ENCODE results near the gene SBNO2.

Gene SBNO2

DNA sequence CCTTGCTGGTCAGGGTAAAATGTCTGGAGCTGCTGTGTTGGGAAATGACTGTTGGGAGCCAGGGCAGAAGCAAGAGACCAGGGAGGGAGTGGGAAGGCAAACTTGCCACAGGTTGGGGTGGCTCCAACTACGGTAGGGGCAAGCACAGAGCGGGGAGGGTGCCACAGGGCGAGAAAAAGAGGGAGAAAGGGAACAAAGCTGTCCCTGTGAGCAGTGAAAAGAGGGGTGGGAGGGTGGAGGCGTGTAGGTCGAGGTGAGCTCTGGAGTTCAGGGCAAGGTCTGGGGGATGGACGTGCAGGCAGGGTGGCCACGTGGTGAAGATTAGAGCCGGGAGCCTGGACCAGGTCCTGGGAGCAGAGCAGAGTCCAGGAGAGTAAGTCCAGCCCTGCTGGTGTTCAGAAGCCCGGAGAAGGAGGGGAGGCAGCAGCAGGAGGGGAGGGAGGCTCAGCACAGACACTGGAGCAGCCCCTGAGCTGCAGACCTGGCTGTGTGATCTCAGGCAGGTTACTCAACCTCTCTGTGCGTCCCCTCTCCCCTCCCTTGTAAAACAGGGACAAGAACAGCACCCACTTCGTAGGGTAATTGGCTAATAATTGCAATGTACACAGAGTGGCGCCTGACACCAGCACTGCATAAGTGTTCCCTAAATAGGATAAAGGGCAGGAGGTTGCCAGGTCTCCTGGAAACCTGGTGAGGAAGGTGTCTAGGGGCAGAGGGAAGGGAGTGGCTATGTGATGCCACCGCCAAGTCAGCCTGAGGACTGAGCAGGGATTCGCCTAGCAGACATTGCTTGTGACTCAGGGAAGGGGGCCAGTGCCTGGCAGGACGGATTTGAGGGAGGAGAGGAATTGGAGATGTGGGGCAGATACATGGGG is 75.7 kb downstream of the SBNO2 start:
- no peak for ATAC-seq
- TF ChIP-seq PPARA (CRISPR knock-in tag; IDR thresholded peaks at IDR 0.05; ENCODE audit: borderline replicate concordance) = no peak
- no peak for TF ChIP-seq ARNTL (CRISPR knock-in tag; IDR thresholded peaks at IDR 0.05; ENCODE audit: borderline replicate concordance, low read depth)

DNA sequence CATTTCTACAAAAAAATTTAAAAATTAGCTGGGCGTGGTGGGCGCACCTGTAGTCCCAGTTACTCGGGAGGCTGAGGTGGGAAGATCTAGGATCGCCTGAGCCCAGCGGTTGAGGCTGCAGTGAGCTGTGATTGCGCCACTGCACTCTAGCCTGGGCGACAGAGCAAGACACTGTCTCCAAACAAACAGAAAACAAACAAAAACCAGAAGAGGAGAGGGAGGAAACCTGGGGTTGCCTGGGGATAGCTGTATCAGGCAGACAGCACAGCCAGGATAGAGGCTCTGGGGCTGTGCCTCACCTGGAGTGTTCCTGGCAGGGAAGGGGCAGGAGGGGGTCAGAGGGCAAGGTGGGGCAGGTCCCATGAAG is 76.3 kb downstream of the SBNO2 start:
- TF ChIP-seq TOX (CRISPR knock-in tag; IDR thresholded peaks at IDR 0.05; ENCODE audit: borderline replicate concordance) = no peak
- TF ChIP-seq POU6F1 (CRISPR knock-in tag; IDR thresholded peaks at IDR 0.05; ENCODE audit: borderline replicate concordance, low read depth) = no peak
- ATAC-seq = no peak

- ATAC-seq = peak; percentile 99
- TF ChIP-seq RARB (CRISPR knock-in tag; IDR thresholded peaks at IDR 0.05) (no peak), ZNF8 (CRISPR knock-in tag; IDR thresholded peaks at IDR 0.05) (no peak), ZFP3 (CRISPR knock-in tag; IDR thresholded peaks at IDR 0.05) (no peak), BACH2 (CRISPR knock-in tag; IDR thresholded peaks at IDR 0.05; ENCODE audit: borderline replicate concordance) (no peak), ZNF565 (CRISPR knock-in tag; conservative IDR thresholded peaks at IDR 0.05; ENCODE audit: low read depth) (no peak), OSR1 (CRISPR knock-in tag; IDR thresholded peaks at IDR 0.05) (no peak), PATZ1 (CRISPR knock-in tag; IDR thresholded peaks at IDR 0.05; ENCODE audit: borderline replicate concordance) (no peak), TCF4 (CRISPR knock-in tag; IDR thresholded peaks at IDR 0.05; ENCODE audit: borderline replicate concordance) (no peak), ZFP30 (CRISPR knock-in tag; IDR thresholded peaks at IDR 0.05) (no peak)
- TF ChIP-seq, protein P1, sequence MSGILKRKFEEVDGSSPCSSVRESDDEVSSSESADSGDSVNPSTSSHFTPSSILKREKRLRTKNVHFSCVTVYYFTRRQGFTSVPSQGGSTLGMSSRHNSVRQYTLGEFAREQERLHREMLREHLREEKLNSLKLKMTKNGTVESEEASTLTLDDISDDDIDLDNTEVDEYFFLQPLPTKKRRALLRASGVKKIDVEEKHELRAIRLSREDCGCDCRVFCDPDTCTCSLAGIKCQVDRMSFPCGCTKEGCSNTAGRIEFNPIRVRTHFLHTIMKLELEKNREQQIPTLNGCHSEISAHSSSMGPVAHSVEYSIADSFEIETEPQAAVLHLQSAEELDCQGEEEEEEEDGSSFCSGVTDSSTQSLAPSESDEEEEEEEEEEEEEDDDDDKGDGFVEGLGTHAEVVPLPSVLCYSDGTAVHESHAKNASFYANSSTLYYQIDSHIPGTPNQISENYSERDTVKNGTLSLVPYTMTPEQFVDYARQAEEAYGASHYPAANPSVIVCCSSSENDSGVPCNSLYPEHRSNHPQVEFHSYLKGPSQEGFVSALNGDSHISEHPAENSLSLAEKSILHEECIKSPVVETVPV (CRISPR knock-in tag; IDR thresholded peaks at IDR 0.05) = no peak
Measured at GRCh38 chr19:1094978-1095701, 78.9 kb downstream of the SBNO2 start, which contains the start of gene POLR2E. Gene POLR2E, minus strand, starts transcription at chr19:1095375. Its CDS starts 60 bp downstream, at chr19:1095315.

GRCh38 chr19:1094655-1094977 is 79.5 kb downstream of the SBNO2 start:
- peak; percentile 7 for ATAC-seq

More at GRCh38 chr19:1094655-1094977, 79.5 kb downstream of the SBNO2 start:
- no peak for TF ChIP-seq ZFP3 (CRISPR knock-in tag; IDR thresholded peaks at IDR 0.05)
- no peak for TF ChIP-seq SNAI2 (CRISPR knock-in tag; IDR thresholded peaks at IDR 0.05)
- no peak for TF ChIP-seq PATZ1 (CRISPR knock-in tag; IDR thresholded peaks at IDR 0.05; ENCODE audit: borderline replicate concordance)
- TF ChIP-seq ZFP30 (CRISPR knock-in tag; IDR thresholded peaks at IDR 0.05) = no peak
- no peak for TF ChIP-seq RARB (CRISPR knock-in tag; IDR thresholded peaks at IDR 0.05)
- TF ChIP-seq ZNF8 (CRISPR knock-in tag; IDR thresholded peaks at IDR 0.05) = no peak
